IMR-90 (cell line): Measurements from ENCODE around the gene SLC38A8.

Experiments
- CEBPB ChIP-seq: IDR thresholded peaks from 2 replicates; pipeline ENCODE4 v1.6.1; 2012; ENCODE audit warnings: low read depth, low read length, improper control_type of control experiment
- CTCF ChIP-seq: conservative IDR thresholded peaks from 2 replicates; pipeline ENCODE4 v1.5.1; 2012; ENCODE audit warnings: mild to moderate bottlenecking, low read depth, low read length, improper control_type of control experiment
- ELK1 ChIP-seq: fragments of 150-350 bp; IDR thresholded peaks from 2 replicates; pipeline ENCODE4 v1.6.1; 2016; ENCODE audit warnings: low read depth, mild to moderate bottlenecking, low read length, moderate library complexity, borderline replicate concordance
- MAFK ChIP-seq: IDR thresholded peaks from 2 replicates; pipeline ENCODE4 v1.6.1; 2012; ENCODE audit warnings: low read depth, low read length, improper control_type of control experiment
- MXI1 ChIP-seq: IDR thresholded peaks from 2 replicates; pipeline ENCODE4 v1.6.1; 2012; ENCODE audit warnings: low read depth, mild to moderate bottlenecking, low read length, moderate library complexity, borderline replicate concordance
- POLR2A ChIP-seq: IDR thresholded peaks from 2 replicates; pipeline ENCODE4 v1.6.1; 2012; ENCODE audit warnings: mild to moderate bottlenecking, low read depth, low read length
- RAD21 ChIP-seq: IDR thresholded peaks from 2 replicates; pipeline ENCODE4 v1.6.1; 2012; ENCODE audit warnings: low read length, improper control_type of control experiment

- no peak for TF ChIP-seq RAD21
- no peak for TF ChIP-seq CTCF
- no peak for TF ChIP-seq POLR2A
- TF ChIP-seq ELK1 = no peak
- no peak for TF ChIP-seq CEBPB
- no peak for TF ChIP-seq MAFK
- TF ChIP-seq MXI1 = no peak
Measured at GRCh38 chr16:84031556-84031955, 11.0 kb downstream of the SLC38A8 start.
